Measurements from ENCODE around the gene RGPD3. TPM values are rescaled to one million over a fixed set of nuclear protein-coding genes. Genes with fewer than 3 reads are reported as not detected.

The RGPD3 gene
- total RNA-seq, 2 experiments from 2014 or later = 0.20 TPM; not detected in 1

- CTCF ChIA-PET = no interaction called here
- Mint-ChIP-seq H3K4me3 (no peak overlapping the region), H3K36me3 (ENCODE audit: low read depth) (no peaks in the 10 kb centered on the region), H3K27me3 (ENCODE audit: low read depth) (peaks cover 7% of the 10 kb centered on the region), H3K9me3 (no peaks in the 10 kb centered on the region), H3K4me1 (ENCODE audit: low read depth) (no peaks in the 10 kb centered on the region), H3K27ac (no peak overlapping the region)
- DNase-seq = no peak
- intact Hi-C loops (cut with micrococcal nuclease) = no loop called here
Observed at GRCh38 chr2:106358081-106358480, 110.1 kb downstream of the RGPD3 start.

DNA sequence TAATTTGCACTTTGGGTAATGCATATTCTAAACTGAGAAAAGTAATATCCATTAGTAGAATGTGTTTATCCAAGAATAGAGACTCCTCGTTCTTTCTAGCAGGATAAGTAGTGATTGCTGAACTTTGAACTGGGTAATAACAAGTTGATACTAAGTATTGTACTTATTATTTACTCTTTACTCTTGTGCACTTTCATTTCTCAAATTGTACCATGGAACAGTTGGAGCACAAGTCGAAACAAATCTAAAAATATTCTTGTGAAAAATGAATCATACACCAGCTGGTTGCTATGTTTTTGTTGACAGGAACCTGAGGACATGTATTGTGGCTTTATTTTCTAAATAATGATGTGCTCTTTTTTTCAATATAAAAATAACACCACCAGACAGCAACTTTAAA, 111.9 kb downstream of the RGPD3 start:
- H3K36me3 Mint-ChIP-seq (ENCODE audit: low read depth) = no peaks in the 10 kb centered on the region
- no peak for DNase-seq
- intact Hi-C loops (cut with micrococcal nuclease) = no loop called here
- H3K27me3 Mint-ChIP-seq (ENCODE audit: low read depth) = peaks cover 5% of the 10 kb centered on the region
- CTCF ChIA-PET = no interaction called here
- no peak overlapping the region for H3K4me3 Mint-ChIP-seq
- H3K27ac Mint-ChIP-seq = no peak overlapping the region
- H3K9me3 Mint-ChIP-seq = no peaks in the 10 kb centered on the region
- no peaks in the 10 kb centered on the region for H3K4me1 Mint-ChIP-seq (ENCODE audit: low read depth)

GRCh38 chr2:106353676-106354075, 114.5 kb downstream of the RGPD3 start:
- Mint-ChIP-seq H3K36me3 (ENCODE audit: low read depth) (no peaks in the 10 kb centered on the region), H3K4me1 (ENCODE audit: low read depth) (no peaks in the 10 kb centered on the region), H3K9me3 (no peaks in the 10 kb centered on the region), H3K27me3 (ENCODE audit: low read depth) (peaks cover 5% of the 10 kb centered on the region), H3K4me3 (no peak overlapping the region), H3K27ac (no peak overlapping the region)
- intact Hi-C loops (cut with micrococcal nuclease) = no loop called here
- CTCF ChIA-PET = no interaction called here
- DNase-seq = no peak

GRCh38 chr2:106350980-106351379, 117.2 kb downstream of the RGPD3 start:
- DNase-seq = no peak
- Mint-ChIP-seq H3K27me3 (ENCODE audit: low read depth) (peaks cover 5% of the 10 kb centered on the region), H3K27ac (no peak overlapping the region), H3K4me1 (ENCODE audit: low read depth) (no peaks in the 10 kb centered on the region), H3K9me3 (no peaks in the 10 kb centered on the region), H3K4me3 (no peak overlapping the region), H3K36me3 (ENCODE audit: low read depth) (no peaks in the 10 kb centered on the region)
- CTCF ChIA-PET = no interaction called here
- intact Hi-C loops (cut with micrococcal nuclease) = no loop called here

- no peak overlapping the region for H3K27ac Mint-ChIP-seq
- intact Hi-C loops (cut with micrococcal nuclease) = no loop called here
- no peaks in the 10 kb centered on the region for H3K9me3 Mint-ChIP-seq
- no peaks in the 10 kb centered on the region for H3K27me3 Mint-ChIP-seq (ENCODE audit: low read depth)
- H3K4me1 Mint-ChIP-seq (ENCODE audit: low read depth) = no peaks in the 10 kb centered on the region
- CTCF ChIA-PET = interaction anchor here (0.6 kb wide), 1 partner anchor 12 kb away, joined by 4 read pairs; no protein-coding TSS in a partner anchor
- no peak overlapping the region for H3K4me3 Mint-ChIP-seq
- DNase-seq = no peak
- no peaks in the 10 kb centered on the region for H3K36me3 Mint-ChIP-seq (ENCODE audit: low read depth)
Observed at GRCh38 chr2:106344302-106344701, 123.9 kb downstream of the RGPD3 start.

GRCh38 chr2:106343274-106343673, 124.9 kb downstream of the RGPD3 start:
- intact Hi-C loops (cut with micrococcal nuclease) = no loop called here
- CTCF ChIA-PET = interaction anchor here (0.6 kb wide), 1 partner anchor 60 kb away, joined by 3 read pairs; no protein-coding TSS in a partner anchor

GRCh38 chr2:106342831-106343251, 125.4 kb downstream of the RGPD3 start:
- H3K4me1 Mint-ChIP-seq (ENCODE audit: low read depth) = no peaks in the 10 kb centered on the region
- no peaks in the 10 kb centered on the region for H3K27me3 Mint-ChIP-seq (ENCODE audit: low read depth)
- intact Hi-C loops (cut with micrococcal nuclease) = no loop called here
- CTCF ChIA-PET = interaction anchor here (0.6 kb wide), 1 partner anchor 60 kb away, joined by 3 read pairs; no protein-coding TSS in a partner anchor
- no peaks in the 10 kb centered on the region for H3K9me3 Mint-ChIP-seq
- H3K36me3 Mint-ChIP-seq (ENCODE audit: low read depth) = no peaks in the 10 kb centered on the region
- no peak overlapping the region for H3K27ac Mint-ChIP-seq
- no peak for DNase-seq
- no peak overlapping the region for H3K4me3 Mint-ChIP-seq

More at GRCh38 chr2:106343274-106343673, 124.9 kb downstream of the RGPD3 start:
- DNase-seq = no peak
- no peaks in the 10 kb centered on the region for H3K9me3 Mint-ChIP-seq
- no peaks in the 10 kb centered on the region for H3K36me3 Mint-ChIP-seq (ENCODE audit: low read depth)
- no peaks in the 10 kb centered on the region for H3K27me3 Mint-ChIP-seq (ENCODE audit: low read depth)
- H3K4me3 Mint-ChIP-seq = no peak overlapping the region
- no peaks in the 10 kb centered on the region for H3K4me1 Mint-ChIP-seq (ENCODE audit: low read depth)
- no peak overlapping the region for H3K27ac Mint-ChIP-seq

DNA sequence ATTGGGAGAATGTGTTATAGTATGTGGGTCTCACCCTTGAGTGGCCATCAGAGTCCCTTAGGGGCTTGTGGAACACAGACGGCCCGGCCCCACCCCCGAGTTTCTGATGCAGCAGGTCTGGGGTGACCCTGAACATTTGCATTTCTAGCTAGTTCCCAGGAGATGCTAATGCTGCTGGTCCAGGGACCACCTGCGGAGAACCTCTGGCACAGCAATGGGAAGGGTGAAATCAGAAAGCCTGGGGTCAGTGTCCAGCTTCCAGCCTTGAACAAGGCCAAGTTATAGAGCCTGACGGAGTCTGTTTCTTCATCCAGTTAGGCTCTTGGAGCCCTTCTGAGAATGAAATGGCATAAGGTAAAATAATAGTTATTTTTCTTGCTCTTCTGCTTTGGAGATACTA, 126.5 kb downstream of the RGPD3 start:
- intact Hi-C loops (cut with micrococcal nuclease) = no loop called here
- Mint-ChIP-seq H3K4me3 (no peak overlapping the region), H3K36me3 (ENCODE audit: low read depth) (no peaks in the 10 kb centered on the region), H3K4me1 (ENCODE audit: low read depth) (no peaks in the 10 kb centered on the region), H3K27me3 (ENCODE audit: low read depth) (no peaks in the 10 kb centered on the region), H3K27ac (no peak overlapping the region), H3K9me3 (no peaks in the 10 kb centered on the region)
- no peak for DNase-seq
- CTCF ChIA-PET = no interaction called here

Other genes with a start within 250 kb of the RGPD3 start
- gene CD8B2, start 19.0 kb upstream of the RGPD3 start, total RNA-seq = under 1 TPM in 1 of 2 experiments, not detected in 1; 0.10 TPM

All from activated naive CD4-positive, alpha-beta T cell treated with anti-CD3 and anti-CD28 coated beads for 36 hours (primary cell).